HFFc6 (cell line): Measurements from ENCODE around the gene TBC1D14. TPM values are rescaled to one million over a fixed set of nuclear protein-coding genes. Genes with fewer than 3 reads are reported as not detected.

Source experiments
- DNase-seq: peaks from one replicate; pipeline ENCODE4 v3.0.0-alpha.2; 2018
- H3K27ac Mint-ChIP-seq: 2 replicates; pipeline ENCODE4 v1.8.0; 2020; ENCODE audit warnings: mild to moderate bottlenecking, mixed read lengths
- H3K27me3 Mint-ChIP-seq: 2 replicates; pipeline ENCODE4 v1.8.0; 2021; ENCODE audit warnings: mild to moderate bottlenecking, moderate library complexity, mixed read lengths; ENCODE audit not compliant: insufficient read depth
- H3K36me3 Mint-ChIP-seq: 2 replicates; pipeline ENCODE4 v1.8.0; 2021; ENCODE audit warnings: low read depth, mixed read lengths
- H3K4me1 Mint-ChIP-seq: 2 replicates; pipeline ENCODE4 v1.8.0; 2020; ENCODE audit warnings: low read depth, mixed read lengths
- H3K4me3 Mint-ChIP-seq: 2 replicates; pipeline ENCODE4 v1.8.0; 2020; ENCODE audit warnings: mild to moderate bottlenecking, moderate library complexity, mixed read lengths
- H3K9me3 Mint-ChIP-seq: 2 replicates; pipeline ENCODE4 v1.8.0; 2020; ENCODE audit warnings: mild to moderate bottlenecking, mixed read lengths
- CTCF ChIP-seq: fragments of 200-600 bp; sonication (generic); IDR thresholded peaks from 2 replicates; pipeline ENCODE4 v1.5.0; 2021; ENCODE audit warnings: antibody characterized with exemption, mild to moderate bottlenecking
- total RNA-seq, 6 experiments: library from RNA; stranded (reverse); fragmentation: NEBNext Ultra II Directional; extraction: Animal tissue kit (Norgen Biotek cat#: 25700); gene quantifications; 2 replicates in 1 of 6; 3 replicates in 5 of 6; pipeline ENCODE4 v1.2.3, GENCODE V29; 2021

The TBC1D14 gene
- total RNA-seq, 6 experiments from 2014 or later: 23.3 to 32.5 (median 27.9) TPM

- peaks cover 1% of the 10 kb centered on the region for H3K27me3 Mint-ChIP-seq
- peaks cover 11% of the 10 kb centered on the region; the same call in 1 of the 2 replicates for H3K36me3 Mint-ChIP-seq
- H3K4me3 Mint-ChIP-seq: no peak overlapping the region
- H3K9me3 Mint-ChIP-seq: no peaks in the 10 kb centered on the region
- no peak for TF ChIP-seq CTCF
- peaks cover 7% of the 10 kb centered on the region for H3K4me1 Mint-ChIP-seq
- no peak overlapping the region for H3K27ac Mint-ChIP-seq
- DNase-seq: no peak
These were observed 13.9 kb downstream of the TBC1D14 start for GRCh38 chr4:6923507-6923906.

GRCh38 chr4:6924361-6924779, 14.7 kb downstream of the TBC1D14 start:
- Mint-ChIP-seq H3K9me3 (no peaks in the 10 kb centered on the region), H3K4me3 (no peak overlapping the region), H3K27ac (no peak overlapping the region), H3K36me3 (peaks cover 11% of the 10 kb centered on the region; the same call in 1 of the 2 replicates), H3K27me3 (peaks cover 1% of the 10 kb centered on the region), H3K4me1 (peaks cover 7% of the 10 kb centered on the region)
- no peak for TF ChIP-seq CTCF
- no peak for DNase-seq

GRCh38 chr4:6925357-6925836, 15.8 kb downstream of the TBC1D14 start:
- Mint-ChIP-seq H3K9me3 (no peaks in the 10 kb centered on the region), H3K36me3 (peaks cover 11% of the 10 kb centered on the region; the same call in 1 of the 2 replicates), H3K4me3 (no peak overlapping the region), H3K27me3 (peaks cover 1% of the 10 kb centered on the region), H3K4me1 (peaks cover 7% of the 10 kb centered on the region), H3K27ac (no peak overlapping the region)
- TF ChIP-seq CTCF: no peak
- DNase-seq: no peak

GRCh38 chr4:6926081-6926480, 16.5 kb downstream of the TBC1D14 start:
- no peaks in the 10 kb centered on the region for H3K9me3 Mint-ChIP-seq
- no peak for TF ChIP-seq CTCF
- H3K4me3 Mint-ChIP-seq: no peak overlapping the region
- no peak for DNase-seq
- H3K27me3 Mint-ChIP-seq: peaks cover 1% of the 10 kb centered on the region
- no peak overlapping the region for H3K27ac Mint-ChIP-seq
- H3K36me3 Mint-ChIP-seq: peaks cover 11% of the 10 kb centered on the region; the same call in 1 of the 2 replicates
- H3K4me1 Mint-ChIP-seq: peaks cover 7% of the 10 kb centered on the region

- peaks cover 1% of the 10 kb centered on the region for H3K27me3 Mint-ChIP-seq
- H3K4me1 Mint-ChIP-seq: peaks cover 7% of the 10 kb centered on the region
- H3K9me3 Mint-ChIP-seq: no peaks in the 10 kb centered on the region
- no peak for TF ChIP-seq CTCF
- no peak overlapping the region for H3K27ac Mint-ChIP-seq
- no peak overlapping the region; the same call in 1 of the 2 replicates for H3K4me3 Mint-ChIP-seq
- H3K36me3 Mint-ChIP-seq: peaks cover 15% of the 10 kb centered on the region
- DNase-seq: no peak
These were observed 17.3 kb downstream of the TBC1D14 start for GRCh38 chr4:6926681-6927478.
